GM21528 (cell line): ENCODE measurements around the gene MRGPRX3.
"Not testable (repeated sequence)": the region's sequence is repeated elsewhere in the genome, so short reads cannot be mapped to it uniquely, and the experiment has no call there.

ENCODE experiments used
- ATAC-seq: cut with Tn5 transposase; IDR thresholded peaks from one replicate; pipeline ENCODE4 v1.9.1; 2021; ENCODE audit warnings: mild to moderate bottlenecking, moderate library complexity; ENCODE audit not compliant: unreplicated experiment, low FRiP score

Gene MRGPRX3

DNA sequence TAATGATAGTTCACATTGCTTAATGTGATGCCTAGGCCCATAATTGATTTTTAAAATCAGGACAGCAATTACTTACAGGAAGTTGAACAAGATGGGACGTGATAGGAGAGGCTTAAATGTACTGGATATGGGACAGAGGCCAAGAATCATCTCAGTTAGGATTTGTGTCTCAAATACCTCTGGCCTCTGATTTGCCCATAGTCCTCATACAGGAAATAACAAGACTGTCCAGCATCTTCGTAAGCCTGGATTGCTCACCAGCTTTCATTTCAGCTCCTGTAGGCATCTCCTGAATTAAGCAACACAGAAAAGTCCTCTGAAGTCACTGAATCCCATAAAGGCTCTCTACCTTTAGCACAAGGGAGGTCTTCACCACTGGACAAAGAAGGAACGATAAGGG is at the start of gene MRGPRX3:
TSS of gene MRGPRX3 (plus strand) at position 231 of the 400 bp plus-strand sequence. CDS start 4,632 bp downstream, outside the sequence.
- ATAC-seq = no peak

DNA sequence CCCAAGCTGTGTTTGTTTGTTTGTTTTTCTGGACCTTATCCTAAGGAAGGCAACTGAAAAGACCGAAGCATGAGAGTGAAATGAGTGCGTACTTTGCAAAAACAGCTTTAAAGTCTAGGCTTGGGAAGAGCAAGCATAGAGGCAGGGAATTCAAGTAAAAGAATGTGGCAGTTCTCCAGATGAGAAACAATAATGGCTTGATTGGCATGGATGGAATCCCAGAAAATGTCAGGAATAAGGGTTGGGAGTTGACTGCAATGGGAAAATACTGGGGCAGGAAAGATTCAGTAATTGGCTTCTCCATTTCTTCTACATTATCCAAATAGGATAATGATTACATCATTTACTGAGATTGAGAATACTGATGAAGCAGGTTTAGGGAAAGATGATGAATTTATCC is 44.0 kb upstream of the MRGPRX3 start:
- ATAC-seq = no peak

DNA sequence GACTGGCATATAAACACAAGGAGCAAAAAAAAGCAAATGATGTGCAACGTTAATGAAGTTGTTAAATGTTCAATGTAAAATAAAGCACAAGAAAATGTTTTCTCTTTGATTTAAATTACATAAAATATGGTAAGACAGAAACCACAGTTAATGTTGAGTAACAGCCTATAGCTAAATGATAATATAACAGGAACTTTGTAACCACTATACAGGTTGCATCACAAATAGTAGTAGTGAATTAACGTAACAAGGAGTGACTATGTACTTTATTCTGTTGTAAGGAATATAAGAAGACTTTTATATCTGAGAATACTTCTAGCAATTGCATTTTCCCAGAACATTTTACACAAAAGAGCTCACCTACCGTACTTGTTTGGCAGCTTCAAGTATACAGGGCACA is 43.4 kb upstream of the MRGPRX3 start:
- ATAC-seq = no peak

DNA sequence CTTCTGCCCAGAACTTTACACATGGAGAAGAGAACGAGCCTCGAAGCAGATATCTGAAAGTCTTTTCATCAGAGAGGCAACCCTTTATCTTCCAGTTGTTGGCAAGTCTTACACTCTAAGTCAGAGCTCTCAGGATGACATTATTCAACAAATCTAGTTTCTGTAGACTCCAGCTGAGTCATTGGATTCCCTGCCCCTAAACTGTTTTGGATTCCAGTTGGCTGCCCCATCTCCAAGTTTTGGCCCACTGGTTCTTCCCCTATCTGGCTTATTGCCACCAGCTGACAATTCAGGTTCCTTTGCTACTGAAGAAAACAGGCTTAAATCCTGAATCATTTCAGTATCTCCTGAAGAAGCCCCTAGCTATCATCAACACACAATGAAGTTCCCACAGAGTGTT is 40.6 kb upstream of the MRGPRX3 start:
- ATAC-seq = no peak

DNA sequence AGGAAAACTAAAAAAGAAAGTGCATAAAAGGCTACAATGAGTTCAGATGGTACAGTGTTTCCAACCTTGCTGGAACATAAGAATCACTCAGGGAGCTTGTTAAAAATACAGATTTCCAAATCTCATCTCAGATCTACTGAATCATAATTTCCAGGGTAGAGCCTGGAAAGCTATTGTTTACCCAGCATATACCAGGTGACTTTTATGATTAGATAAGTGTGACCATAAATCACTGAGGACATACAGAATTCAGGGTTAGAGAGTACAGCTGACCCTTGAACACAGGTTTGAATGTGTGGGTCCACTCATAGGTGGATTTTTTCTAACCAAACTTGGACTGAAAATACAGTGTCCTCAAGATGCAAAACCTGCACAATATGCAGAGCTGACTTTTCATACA is 38.4 kb upstream of the MRGPRX3 start:
- no peak for ATAC-seq

DNA sequence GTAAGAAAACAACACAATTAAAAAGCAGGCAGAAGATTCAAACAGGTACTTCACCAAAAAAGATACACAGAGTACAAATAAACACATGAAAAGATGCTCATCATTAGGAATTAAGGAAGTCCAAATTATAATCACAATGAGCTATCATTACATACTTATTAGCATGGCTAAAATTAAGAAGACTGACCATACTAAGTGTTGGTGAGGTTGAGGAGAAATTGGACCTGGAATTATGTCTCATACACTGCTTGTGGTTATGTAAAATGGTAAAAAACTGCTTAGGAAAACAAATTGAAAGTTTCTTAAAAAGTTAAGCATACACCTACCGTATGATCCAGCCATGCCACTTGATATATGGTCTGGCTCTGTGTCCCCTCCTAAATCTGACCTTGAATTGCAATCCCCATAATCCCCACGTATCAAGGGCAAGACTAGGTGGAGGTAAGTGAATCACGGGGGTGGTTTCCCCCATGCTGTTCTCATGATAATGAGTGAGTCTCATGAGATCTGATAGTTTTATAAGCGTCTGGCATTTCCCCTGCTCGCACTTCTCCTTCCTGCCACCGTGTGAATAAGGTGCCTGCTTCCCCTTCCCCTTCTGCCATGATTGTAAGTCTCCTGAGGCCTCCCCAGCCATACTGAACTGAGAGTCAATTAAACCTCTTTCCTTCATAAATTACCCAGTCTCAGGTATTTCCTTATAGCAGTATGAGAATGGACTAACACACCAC is 31.3 kb upstream of the MRGPRX3 start:
- ATAC-seq = no peak

DNA sequence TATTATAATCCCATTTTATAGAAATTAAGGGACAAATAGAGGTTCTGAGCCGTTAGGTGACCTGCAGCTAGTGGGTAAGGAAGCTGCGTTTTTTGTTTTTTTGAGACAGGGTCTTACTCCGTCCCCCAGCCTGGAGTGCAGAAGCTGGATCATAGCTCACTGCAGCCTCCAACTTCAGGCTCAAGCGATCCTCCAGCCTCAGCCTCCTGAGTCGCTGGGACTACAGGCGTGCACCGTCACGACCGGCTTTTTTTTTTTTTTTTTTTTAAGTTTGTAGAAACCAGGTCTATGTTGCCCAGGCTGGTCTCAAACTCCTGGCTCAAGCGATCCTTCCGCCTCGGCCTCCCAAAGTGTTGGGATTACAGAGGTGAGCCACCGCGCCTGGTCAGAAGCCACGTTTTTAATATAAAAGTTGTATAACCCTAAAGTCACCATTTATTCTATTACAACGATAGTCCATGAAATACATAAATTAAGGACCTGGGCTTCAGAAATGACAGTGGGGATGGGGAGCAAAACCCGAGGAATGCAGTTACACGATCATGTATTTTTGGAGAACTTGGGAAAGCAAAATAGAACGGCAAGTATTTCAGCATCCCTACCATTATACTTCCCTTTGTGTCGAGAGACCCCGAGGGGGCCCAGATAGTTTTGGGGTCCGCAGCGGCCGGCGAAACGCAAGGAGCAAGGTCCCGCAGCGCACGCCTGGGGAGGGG is 27.1 kb upstream of the MRGPRX3 start:
- ATAC-seq = no peak

DNA sequence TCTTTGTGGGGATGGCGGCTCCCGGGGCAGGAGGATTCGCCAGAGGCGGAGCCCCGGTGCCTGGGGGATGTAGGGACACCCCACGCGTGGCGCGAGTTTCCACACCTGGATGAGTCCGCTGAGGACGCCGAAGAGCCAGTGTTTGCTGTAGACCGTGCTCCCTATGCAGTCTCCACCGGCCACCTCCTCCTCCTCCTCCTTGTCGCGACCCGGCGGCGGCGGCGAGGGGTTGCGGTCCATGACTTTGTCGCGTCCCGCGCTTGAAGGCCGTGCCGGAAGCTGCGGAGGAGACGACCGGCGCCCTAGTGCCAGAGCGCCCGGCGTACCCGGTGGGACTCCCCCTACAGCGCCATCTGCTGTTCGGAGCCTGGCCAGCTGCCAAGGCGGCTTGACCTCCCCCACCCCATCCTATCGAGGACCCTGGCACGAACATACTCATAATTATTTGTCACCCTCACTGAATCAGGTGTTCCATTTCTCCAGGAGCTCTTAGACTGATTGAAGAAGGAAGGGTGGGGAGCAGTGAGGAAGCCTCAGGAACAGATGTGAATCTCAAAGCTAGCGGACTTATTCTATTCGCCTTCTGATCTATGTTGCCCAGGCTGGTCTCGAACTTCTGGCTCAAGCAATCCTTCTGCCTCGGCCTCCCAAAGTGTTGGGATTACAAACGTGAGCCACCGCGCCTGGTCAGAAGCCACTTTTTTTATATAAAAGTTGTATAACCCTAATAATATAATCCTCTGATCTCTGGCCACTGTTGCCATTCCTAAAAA is 26.4 kb upstream of the MRGPRX3 start, which contains the start of gene SAAL1:
TSS of gene SAAL1 (minus strand) at position 281 of the 773 bp plus-strand sequence. CDS start at position 240, 41 bp downstream.
- peak; percentile 95 for ATAC-seq

DNA sequence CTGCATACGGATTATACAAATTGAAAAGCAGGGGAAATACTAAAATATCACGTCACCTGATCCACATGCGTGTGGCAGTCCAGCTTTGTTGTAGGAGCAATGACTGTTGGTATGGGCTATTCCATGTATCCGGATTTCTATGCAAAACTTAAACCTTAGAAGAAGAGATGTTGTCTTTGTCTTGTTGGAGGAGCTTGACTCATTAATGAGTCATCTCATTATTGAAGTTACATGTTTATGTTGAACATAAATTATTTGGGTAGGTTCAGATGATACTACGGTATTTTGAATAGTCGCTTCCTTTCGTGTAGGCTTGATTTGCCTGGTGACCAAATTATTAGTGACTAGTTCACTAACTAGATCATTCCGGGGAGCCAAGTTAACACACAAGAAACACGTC is 25.7 kb upstream of the MRGPRX3 start:
- ATAC-seq = no peak

DNA sequence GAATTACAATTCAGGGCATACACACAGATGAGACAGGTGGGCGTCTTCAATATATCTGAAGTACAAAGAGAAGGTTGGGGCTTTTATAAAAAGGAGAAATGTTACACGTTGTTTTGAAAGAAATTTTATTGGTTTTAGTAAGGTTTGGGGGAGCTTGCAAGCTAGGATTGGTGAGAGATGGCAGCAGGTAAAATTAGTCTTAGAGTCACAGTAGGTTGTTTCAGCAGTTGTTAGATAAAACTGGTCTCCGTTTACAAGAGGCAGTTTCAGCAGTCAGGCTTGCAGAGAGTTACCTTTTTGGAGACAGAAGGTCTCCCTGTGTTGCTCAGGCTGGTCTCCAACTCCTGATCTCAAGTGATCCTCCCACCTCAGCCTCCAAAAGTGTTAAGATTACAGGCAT is 24.1 kb upstream of the MRGPRX3 start:
- no peak for ATAC-seq

DNA sequence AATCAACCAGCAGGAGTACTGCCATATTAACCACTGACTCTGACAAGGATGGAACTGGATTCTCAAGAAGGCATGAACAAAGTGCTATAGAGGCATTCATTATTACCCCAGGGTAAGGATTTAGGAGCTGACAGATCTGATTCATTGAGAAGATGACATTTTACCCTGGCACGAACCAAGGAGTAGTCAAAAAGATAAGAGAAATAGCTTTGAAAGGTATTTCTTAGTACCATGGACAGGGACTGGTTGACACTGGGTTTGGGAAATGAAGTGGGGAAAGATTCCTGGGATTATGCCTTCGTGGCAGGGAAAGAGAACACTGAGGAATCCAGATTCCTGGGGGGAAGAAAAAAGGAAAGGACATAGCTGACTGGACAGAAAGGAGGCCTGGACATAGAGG is 21.4 kb upstream of the MRGPRX3 start:
- ATAC-seq = no peak

DNA sequence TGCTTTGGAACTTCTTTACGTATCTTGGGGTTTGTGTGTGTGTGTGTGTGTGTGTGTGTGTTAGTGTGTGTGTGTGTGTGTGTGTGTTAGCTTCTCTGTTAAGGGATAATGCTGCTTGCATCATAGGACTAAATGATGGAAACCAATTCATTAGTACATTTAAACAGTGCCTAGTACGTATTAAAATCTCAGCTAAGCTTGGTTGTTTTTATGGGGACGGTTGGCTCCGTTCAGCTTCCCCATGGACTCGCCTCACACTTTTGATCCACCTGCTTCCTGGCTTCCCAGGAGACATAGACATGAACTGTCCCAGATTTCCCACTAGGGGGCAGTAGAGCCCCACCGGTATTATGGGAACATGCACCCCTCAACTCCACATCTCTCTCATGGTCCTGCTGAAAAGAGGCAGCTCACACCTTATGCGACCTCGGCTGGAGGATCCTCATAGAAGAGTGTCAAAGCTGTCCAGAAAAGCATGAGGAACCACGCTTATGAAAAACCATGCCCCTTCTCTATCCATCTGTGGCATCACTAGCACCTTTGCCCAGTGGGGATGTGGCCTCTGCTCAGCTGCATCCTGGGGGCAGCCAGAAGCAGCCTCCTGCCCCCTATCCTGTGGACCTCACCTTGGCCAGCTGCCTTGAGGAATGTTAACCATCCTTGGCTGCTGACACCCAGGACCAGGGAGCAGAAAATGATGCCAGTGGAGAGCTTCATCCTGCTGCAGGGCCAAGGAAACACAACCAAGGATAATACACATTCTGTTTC is 16.8 kb upstream of the MRGPRX3 start:
- peak; percentile 75 for ATAC-seq

DNA sequence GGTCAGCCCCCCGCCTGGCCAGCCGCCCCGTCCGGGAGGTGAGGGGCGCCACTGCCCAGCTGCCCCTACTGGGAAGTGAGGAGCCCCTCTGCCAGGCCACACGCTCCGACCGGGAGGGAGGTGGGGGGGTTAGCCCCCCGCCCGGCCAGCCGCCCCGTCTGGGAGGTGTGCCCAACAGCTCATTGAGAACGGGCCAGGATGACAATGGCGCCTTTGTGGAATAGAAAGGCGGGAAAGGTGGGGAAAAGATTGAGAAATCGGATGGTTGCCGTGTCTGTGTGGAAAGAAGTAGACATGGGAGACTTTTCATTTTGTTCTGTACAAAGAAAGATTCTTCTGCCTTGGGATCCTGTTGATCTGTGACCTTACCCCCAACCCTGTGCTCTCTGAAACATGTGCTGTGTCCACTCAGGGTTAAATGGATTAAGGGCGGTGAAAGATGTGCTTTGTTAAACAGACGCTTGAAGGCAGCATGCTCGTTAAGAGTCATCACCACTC is 11.0 kb upstream of the MRGPRX3 start:
- ATAC-seq = not testable (repeated sequence)

DNA sequence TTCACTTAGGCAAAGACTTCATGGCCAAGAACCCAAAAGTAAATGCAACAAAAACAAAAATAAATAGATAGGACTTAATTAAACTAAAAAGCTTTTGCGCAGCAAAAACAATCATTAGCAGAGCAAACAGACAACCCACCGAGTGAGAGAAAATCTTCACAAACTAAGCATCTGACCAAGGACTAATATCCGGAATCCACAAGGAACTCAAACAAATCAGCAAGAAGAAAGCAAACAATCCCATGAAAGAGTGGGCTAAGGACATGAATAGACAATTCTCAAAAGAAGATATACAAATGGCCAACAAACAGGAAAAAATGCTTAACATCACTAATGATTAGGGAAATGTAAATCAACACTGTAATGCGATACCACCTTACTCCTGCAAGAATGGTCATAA is 1.3 kb upstream of the MRGPRX3 start:
- ATAC-seq = not testable (repeated sequence)

DNA sequence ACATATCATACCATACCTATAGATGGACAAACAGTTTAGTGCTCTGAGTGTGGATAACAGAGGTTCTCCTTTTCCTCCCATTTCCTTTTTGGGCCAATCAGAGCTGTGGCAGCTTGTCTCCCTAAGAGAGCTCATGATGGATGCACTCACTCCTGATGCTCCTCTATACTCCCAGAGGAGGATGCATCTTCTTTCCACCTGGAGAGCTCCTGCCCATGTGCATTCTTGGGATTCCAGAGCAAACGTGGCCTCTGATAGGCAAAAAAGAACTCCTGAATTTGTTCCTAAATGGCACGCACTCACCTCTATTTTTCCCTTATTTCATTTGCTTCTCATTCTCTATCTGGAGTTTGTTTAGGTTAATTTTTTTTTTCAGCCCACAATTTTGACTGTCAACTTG is 2.9 kb downstream of the MRGPRX3 start:
- ATAC-seq = no peak

DNA sequence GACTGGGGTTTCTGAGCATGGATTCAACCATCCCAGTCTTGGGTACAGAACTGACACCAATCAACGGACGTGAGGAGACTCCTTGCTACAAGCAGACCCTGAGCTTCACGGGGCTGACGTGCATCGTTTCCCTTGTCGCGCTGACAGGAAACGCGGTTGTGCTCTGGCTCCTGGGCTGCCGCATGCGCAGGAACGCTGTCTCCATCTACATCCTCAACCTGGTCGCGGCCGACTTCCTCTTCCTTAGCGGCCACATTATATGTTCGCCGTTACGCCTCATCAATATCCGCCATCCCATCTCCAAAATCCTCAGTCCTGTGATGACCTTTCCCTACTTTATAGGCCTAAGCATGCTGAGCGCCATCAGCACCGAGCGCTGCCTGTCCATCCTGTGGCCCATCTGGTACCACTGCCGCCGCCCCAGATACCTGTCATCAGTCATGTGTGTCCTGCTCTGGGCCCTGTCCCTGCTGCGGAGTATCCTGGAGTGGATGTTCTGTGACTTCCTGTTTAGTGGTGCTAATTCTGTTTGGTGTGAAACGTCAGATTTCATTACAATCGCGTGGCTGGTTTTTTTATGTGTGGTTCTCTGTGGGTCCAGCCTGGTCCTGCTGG is 4.9 kb downstream of the MRGPRX3 start:
- ATAC-seq = no peak

DNA sequence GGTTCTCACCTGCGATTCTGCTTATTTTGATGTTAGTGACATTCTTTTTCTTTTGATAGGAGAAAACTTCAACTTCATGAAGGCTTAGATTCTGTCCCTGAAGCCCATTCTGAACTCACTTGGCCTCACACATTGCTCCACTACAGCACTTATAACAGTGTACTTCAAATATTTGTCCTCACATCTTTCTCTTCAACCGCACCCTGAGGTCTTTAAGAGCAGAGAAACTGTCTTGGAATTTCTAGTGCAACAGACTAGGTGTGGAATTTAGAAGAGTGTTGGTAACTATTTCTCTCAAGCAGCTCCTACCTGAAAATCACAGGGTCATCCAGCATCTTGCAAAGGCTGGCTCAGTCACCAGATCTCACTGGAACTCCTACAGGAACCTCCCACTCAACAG is 7.8 kb downstream of the MRGPRX3 start:
- ATAC-seq = no peak

DNA sequence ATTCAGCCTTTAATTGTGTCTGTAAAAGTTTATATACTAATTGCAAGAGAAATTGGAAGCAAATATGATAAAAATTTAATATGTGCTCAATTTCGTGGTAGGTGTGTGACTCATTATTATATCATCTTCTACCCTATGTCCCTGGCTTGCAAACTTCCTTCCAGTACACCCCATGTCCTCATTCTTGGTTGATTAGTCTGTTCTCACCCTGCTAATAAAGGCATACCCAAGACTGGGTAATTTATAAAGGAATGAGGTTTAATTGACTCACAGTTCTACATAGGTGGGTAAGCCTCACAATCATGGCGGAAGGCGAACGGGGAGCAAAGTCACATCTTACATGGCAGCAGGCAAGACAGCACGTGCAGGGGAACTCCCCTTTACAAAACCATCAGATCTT is 11.9 kb downstream of the MRGPRX3 start:
- ATAC-seq = no peak

DNA sequence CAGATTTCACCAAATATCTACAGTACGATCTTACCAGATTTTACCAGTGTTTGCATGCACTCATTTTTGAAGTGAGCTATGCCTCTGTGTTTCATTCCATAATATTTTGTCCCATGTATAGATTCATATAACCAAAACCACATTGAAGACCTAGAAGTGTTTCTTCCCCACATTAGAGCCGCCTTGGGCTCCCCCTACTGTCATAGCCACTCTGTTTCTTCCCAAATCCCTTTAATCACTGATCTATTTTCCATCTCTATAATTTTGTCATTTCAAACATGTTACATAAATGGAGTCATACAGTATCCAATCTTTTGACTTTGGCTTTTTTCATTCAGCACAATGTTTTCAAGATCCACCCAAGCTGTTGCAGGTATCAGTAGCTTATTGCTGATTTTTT is 12.7 kb downstream of the MRGPRX3 start:
- no peak for ATAC-seq

DNA sequence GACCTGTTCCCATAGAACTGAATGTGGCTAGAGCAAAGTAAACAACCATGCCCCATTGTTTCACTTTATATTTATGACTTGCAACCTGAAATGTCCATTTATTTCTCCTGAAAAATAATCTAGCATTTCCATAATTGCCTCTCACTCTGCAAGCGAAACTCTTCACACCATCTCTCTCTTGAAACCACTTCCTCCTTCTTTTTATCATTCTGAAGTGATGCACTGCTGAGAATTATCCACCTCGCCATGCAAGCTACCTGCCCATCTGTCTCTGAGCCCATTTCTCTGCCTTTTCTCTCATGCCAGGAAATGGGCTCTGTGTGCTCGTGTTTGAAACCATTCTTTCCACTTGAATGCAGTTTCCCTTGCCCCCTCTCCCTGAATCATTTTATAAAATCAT is 13.5 kb downstream of the MRGPRX3 start:
- no peak for ATAC-seq
